ENCODE data around the gene ARRB1.

ARRB1 gene

GRCh38 chr11:75245356-75246005, 106.0 kb downstream of the ARRB1 start:
- FAIRE-seq = no peak

GRCh38 chr11:75244052-75244814, 107.2 kb downstream of the ARRB1 start:
- no peak for FAIRE-seq

DNA sequence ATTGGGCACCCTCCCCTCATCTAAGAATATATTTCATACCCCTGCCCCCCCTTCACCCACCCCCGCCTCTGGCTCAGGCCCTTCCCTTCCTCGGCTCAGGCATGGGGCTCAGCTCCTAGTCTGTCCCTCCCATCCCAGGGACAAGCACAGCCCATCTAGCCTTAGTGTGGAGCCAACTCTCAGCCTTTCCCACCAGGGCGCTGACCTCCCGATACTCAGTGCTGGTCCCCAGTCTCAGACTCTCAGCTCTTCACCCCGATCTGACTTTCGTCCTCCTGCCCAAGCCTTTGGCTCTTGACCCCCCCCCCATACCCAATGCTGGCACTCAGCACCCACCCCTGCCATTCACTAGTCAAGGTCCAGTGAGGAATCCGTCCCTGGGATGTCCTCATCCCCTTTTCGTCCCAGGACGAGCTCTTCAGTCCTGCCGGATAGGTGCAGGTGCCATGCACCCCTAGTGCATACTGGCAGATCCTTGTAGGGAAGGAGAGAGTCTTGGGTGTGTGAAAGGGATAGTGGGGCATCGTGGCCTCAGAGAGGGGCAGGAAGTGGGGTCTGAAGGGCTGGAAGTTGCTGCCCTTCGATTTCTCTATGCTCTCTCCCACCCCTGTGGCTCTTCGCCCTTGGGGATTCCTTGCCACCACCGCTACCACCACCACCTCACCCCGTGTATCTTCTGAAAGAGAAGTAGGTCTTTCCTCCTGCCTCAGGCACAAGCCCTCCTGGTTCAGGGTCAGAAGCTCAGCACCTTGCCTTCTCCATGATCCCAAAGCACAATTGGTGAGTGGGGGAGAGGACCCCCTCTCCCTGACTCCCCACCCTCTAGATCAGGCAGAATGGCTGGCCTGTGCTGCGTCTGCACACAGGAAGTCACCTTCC, 108.5 kb downstream of the ARRB1 start:
- FAIRE-seq = no peak

GRCh38 chr11:75241906-75242644, 109.4 kb downstream of the ARRB1 start:
- FAIRE-seq = no peak

- FAIRE-seq = no peak
Measured at GRCh38 chr11:75241036-75241905, 110.2 kb downstream of the ARRB1 start.

- no peak for FAIRE-seq
Measured at GRCh38 chr11:75240311-75241035, 111.0 kb downstream of the ARRB1 start, which contains the start of gene TPBGL. TSS of gene TPBGL (plus strand) at chr11:75240774. CDS start at chr11:75241050, 276 bp downstream.

DNA sequence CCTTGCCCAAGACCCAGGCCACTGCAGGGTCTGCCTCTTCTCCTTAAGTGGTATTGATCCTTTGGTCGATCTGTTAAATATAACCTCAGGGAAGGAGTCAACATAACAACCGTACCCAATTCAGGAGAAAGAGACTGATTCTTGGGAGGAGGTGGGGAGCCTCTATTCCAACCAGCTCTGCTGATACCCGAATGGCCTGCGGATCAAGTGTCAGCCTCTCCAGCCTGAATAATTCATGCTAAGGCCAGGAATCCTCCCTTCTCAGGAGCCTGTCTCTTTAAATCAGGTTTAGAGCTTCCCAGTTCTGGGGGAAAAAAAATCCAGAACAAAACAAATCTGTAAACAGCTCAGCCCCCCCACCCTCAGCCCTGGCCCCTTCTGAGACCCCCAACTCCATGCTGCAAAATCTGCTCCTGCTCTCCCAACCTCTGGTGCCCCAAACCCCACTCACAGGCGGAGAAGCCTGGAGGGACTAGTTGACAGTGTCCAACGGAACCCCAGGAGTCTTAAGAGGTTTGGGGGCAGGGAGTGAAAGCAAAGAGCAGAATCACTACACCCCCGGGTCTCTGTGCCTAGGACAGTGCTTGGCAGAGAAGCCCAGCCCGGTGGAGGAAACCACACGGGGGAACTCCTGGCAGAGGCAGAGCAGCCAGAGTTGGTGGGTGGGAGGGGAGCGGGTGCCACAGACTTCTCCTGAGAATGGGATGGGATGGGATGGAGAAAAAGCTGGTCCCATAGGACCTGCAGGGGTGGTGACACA, 111.8 kb downstream of the ARRB1 start:
- no peak for FAIRE-seq

DNA sequence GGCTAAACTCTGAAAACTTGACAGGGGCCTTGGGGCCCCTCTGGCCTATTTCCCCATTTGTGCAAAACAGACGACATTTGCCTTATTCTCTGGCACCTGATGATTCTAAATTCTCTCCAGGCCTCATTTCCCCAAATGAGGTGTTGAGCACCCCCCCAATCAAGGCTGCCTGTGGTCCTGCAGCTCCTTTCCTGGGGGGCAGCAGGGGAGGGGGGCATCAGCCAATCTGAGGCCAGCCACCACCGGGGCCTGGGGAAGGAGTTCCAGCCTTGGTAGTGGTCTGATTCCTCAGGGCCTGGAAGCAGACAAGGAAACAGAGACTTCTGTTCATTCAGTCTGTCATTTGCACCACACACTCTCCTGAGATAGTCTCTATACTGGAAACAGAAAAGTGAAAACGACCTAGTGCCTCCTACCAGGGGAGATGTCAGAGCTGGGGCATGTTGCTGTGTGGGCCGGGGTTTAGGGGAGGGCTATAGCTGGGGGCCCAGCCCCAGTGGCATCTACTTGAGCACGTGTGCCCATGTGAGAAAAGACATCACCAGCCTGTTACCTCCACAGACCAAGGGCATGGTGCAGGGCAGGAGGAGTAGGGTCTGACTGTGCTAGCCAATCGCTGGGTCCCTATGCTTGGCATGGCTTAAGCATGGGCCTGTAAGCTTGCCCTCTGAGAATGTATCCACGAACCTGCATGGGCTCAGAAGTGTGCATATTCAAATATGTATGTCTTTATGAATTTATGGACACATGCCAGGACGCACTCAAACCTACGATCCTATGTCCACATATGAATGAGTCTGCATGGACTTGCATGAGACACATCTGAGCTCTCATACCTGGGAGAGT, 112.6 kb downstream of the ARRB1 start:
- no peak for FAIRE-seq

DNA sequence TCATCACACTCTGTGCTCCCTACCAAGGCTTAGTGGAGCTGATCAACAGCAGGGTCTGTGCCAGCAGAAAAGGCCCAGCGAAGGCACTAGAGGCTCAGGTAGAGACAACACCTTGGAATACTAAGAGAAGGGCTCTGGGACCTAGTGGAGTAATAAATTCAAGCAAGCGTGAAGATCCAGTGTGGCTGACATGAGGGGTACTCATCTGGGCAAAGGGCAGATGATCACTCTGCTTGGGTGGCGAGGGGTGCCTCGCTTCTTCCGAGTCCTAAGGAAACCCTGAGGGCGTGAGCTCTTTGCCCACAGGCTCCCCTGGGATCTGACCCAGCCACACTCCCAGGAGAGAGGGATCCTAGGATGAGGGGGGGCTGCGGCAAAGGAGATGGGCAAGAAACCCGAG, 114.4 kb downstream of the ARRB1 start:
- no peak for FAIRE-seq

GRCh38 chr11:75236062-75236461, 115.4 kb downstream of the ARRB1 start:
- no peak for FAIRE-seq

GRCh38 chr11:75233754-75234172, 117.7 kb downstream of the ARRB1 start:
- FAIRE-seq = no peak

- no peak for FAIRE-seq
Measured at GRCh38 chr11:75230621-75231020, 120.8 kb downstream of the ARRB1 start.

- no peak for FAIRE-seq
Measured at GRCh38 chr11:75229466-75229865, 122.0 kb downstream of the ARRB1 start.

DNA sequence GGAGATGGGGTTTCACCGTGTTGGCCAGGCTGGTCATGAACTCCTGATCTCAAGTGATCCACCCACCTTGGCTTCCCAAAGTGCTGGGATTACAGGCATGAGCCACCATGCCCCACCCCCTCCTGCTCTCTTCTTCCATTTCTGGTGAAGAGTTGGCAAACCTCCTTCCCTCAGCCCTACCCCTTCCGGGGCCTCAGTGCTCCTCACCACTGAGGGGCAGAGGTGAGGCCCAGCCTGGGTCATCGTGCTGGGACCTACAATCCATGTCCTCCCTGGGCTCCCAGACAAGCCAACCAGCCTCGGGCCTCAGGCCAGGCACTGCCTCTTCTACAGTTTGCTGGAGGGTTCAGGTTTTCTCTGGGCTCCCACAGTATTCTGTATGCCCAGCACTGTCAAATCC, 125.7 kb downstream of the ARRB1 start:
- FAIRE-seq = no peak

GRCh38 chr11:75223954-75224643, 127.4 kb downstream of the ARRB1 start:
- FAIRE-seq = no peak

DNA sequence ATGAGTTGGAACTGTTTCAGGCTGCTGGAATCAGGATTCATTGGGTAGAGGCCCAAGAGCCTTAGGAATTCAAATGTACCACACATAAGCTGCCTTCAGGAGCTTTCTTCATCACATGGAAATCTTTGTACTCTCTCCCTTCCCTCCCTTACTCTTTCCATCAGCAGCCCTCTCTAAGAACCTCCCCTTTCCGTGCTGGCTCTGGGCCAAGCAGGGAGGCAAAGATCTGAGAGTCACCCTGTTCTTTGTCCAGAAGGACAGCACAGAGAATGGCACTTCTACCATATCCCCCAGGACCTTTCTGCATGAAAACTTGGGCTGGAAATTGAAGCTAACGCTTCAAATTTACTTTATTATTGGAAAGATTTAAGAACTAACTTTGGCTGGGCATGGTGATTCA, 131.6 kb downstream of the ARRB1 start:
- no peak for FAIRE-seq

DNA sequence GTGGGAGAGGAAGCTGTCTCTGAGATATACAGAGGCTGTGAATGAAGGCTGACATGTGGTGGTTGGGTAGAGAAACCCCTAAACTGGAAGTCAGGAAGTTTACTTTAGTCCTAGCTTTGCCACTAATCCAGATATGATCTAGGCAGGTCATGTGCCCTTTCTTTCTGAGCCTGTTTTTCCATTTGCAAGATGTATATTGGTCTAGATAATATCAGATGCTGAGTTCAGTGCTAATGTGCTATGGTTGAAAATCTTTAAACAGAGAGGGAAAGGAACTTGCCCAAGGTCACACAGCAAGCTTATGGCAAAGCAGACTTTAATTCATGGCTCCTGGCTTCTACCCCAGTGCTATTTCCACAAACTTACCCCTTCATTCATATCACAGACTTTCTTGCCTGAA, 136.6 kb downstream of the ARRB1 start:
- no peak for FAIRE-seq

- no peak for FAIRE-seq
Measured at GRCh38 chr11:75214411-75214821, 137.0 kb downstream of the ARRB1 start.
